Common myeloid progenitor, CD34-positive (primary cell): Measurements from ENCODE around the gene KRTAP5-7.
A peak's percentile ranks its signal among the peaks of the same experiment; 100 is the strongest.

Experiments used
- CTCF ChIA-PET: fragments of 350-600 bp; sonication (Branson Sonifier 250); formaldehyde crosslinking; loops from one replicate; lab custom pipeline; 2021; ENCODE audit warnings: antibody characterized with exemption; lab: Charles Lee
- POLR2A ChIA-PET: fragments of 350-600 bp; sonication (Branson Sonifier 250); formaldehyde crosslinking; loops from one replicate; lab custom pipeline; 2021; ENCODE audit warnings: antibody characterized with exemption; lab: Charles Lee
- DNase-seq, 3 donors: peaks; one replicate each; pipeline versions ENCODE4 v3.0.0 to v3.0.0-alpha.2; 2013
- H3K27ac ChIP-seq, 2 experiments: 1 replicate in 1 of 2; 2 replicates in 1 of 2; pipeline ENCODE4 v1.7.0; 2013; ENCODE audit warnings: inconsistent platforms in 2 of 2, low read length in 2 of 2, mild to moderate bottlenecking in 2 of 2, low read depth in 1 of 2, moderate library complexity in 1 of 2; ENCODE audit not compliant: severe bottlenecking in 2 of 2, insufficient read depth in 1 of 2, poor library complexity in 1 of 2
- H3K27me3 ChIP-seq, 5 experiments: replicated peaks in 2 of 5; 1 replicate in 3 of 5; 2 replicates in 2 of 5; pipeline versions ENCODE4 v1.6.1 to v1.7.0; 2013; ENCODE audit warnings: low read length in 4 of 5, mild to moderate bottlenecking in 2 of 5, moderate library complexity in 2 of 5, inconsistent platforms in 1 of 5; ENCODE audit not compliant: insufficient read depth in 5 of 5, control insufficient read depth in 4 of 5
- H3K36me3 ChIP-seq, 4 experiments: 1 replicate in 2 of 4; 2 replicates in 2 of 4; pipeline versions ENCODE4 v1.6.1 to v1.7.0; 2013; ENCODE audit warnings: low read length in 3 of 4, control low read depth in 1 of 4, mild to moderate bottlenecking in 1 of 4; ENCODE audit not compliant: control insufficient read depth in 4 of 4, insufficient read depth in 4 of 4
- H3K4me1 ChIP-seq, 4 experiments: 1 replicate in 3 of 4; 2 replicates in 1 of 4; pipeline versions ENCODE4 v1.6.1 to v1.7.1; 2013; ENCODE audit warnings: low read length in 3 of 4, mild to moderate bottlenecking in 3 of 4, control low read depth in 1 of 4, inconsistent platforms in 1 of 4, moderate library complexity in 1 of 4; ENCODE audit not compliant: control insufficient read depth in 4 of 4, insufficient read depth in 4 of 4; ENCODE audit errors: control extremely low read depth in 1 of 4
- H3K4me3 ChIP-seq, 7 experiments: 1 replicate in 4 of 7; 2 replicates in 3 of 7; pipeline versions ENCODE4 v1.5.1 to v1.7.0; 2013; ENCODE audit warnings: mild to moderate bottlenecking in 7 of 7, low read length in 6 of 7, moderate library complexity in 6 of 7, inconsistent platforms in 2 of 7, low read depth in 2 of 7, control low read depth in 1 of 7; ENCODE audit not compliant: insufficient read depth in 4 of 7, control insufficient read depth in 1 of 7; ENCODE audit errors: extremely low read depth in 1 of 7
- H3K9me3 ChIP-seq, 5 experiments: 1 replicate in 4 of 5; 2 replicates in 1 of 5; pipeline versions ENCODE4 v1.6.1 to v1.7.1; 2013; ENCODE audit warnings: low read length in 4 of 5, mild to moderate bottlenecking in 2 of 5, inconsistent platforms in 1 of 5, low read depth in 1 of 5, moderate library complexity in 1 of 5; ENCODE audit not compliant: control insufficient read depth in 4 of 5, insufficient read depth in 2 of 5; ENCODE audit errors: control extremely low read depth in 1 of 5
- WGBS: methylation state at CpG from one replicate; pipeline ENCODE4 v1.1.5; 2013; ENCODE audit not compliant: insufficient coverage; 5-methylcytosine and 5-hydroxymethylcytosine counted together

The KRTAP5-7 gene

GRCh38 chr11:71542382-71542781, 15.3 kb downstream of the KRTAP5-7 start:
- Histone ChIP-seq H3K9me3 (peaks cover 0 to 7% (median 0%) of the 10 kb centered on the region in 5 experiments), H3K4me3 (no peak overlapping the region), H3K36me3 (no peaks in the 10 kb centered on the region), H3K27me3 (no peaks in the 10 kb centered on the region), H3K27ac (no peak overlapping the region), H3K4me1 (peaks cover 2 to 43% (median 17%) of the 10 kb centered on the region in 4 experiments)
- CTCF ChIA-PET, result interaction anchor here (1.4 kb wide), 1 partner anchor 37 kb away, joined by 3 read pairs; no protein-coding TSS in a partner anchor
- POLR2A ChIA-PET, result no interaction called here
- DNase-seq, result no peak
- WGBS, result 100% methylated on average over 5 of the region's 7 CpGs

- H3K9me3 ChIP-seq, result peaks cover 0 to 7% (median 0%) of the 10 kb centered on the region in 5 experiments
- 91% methylated on average over 15 of the region's 15 CpGs for WGBS
- H3K27ac ChIP-seq, result no peak overlapping the region
- H3K4me3 ChIP-seq, result no peak overlapping the region
- H3K36me3 ChIP-seq, result no peaks in the 10 kb centered on the region
- H3K4me1 ChIP-seq, result peaks cover 2 to 44% (median 17%) of the 10 kb centered on the region in 4 experiments
- ChIA-PET POLR2A (no interaction called here), CTCF (interaction anchor here (1.1 to 1.4 kb wide), 2 partner anchors 21 to 37 kb away, joined by 3 read pairs; no protein-coding TSS in a partner anchor)
- no peaks in the 10 kb centered on the region for H3K27me3 ChIP-seq
- DNase-seq, result peak in 2 of 3 donors; percentile 11 to 22
Measured at GRCh38 chr11:71542879-71543777, 16.1 kb downstream of the KRTAP5-7 start.

- 6% methylated on average over 8 of the region's 8 CpGs for WGBS
- Histone ChIP-seq H3K36me3 (no peaks in the 10 kb centered on the region), H3K9me3 (peaks cover 0 to 7% (median 0%) of the 10 kb centered on the region in 5 experiments), H3K27ac (no peak overlapping the region), H3K4me3 (peak overlapping the region in 2 of 7 experiments; percentile 4 to 16), H3K4me1 (peaks cover 2 to 46% (median 17%) of the 10 kb centered on the region in 4 experiments), H3K27me3 (no peaks in the 10 kb centered on the region)
- POLR2A ChIA-PET, result no interaction called here
- CTCF ChIA-PET, result interaction anchor here (1.1 kb wide), 1 partner anchor 20 kb away, joined by 3 read pairs; no protein-coding TSS in a partner anchor
- DNase-seq, result peak; percentile 36 to 87 (median 79)
Measured at GRCh38 chr11:71543866-71544265, 16.8 kb downstream of the KRTAP5-7 start.

GRCh38 chr11:71544525-71545214, 17.6 kb downstream of the KRTAP5-7 start:
- WGBS, result 100% methylated on average over 2 of the region's 6 CpGs
- no peaks in the 10 kb centered on the region for H3K36me3 ChIP-seq
- peaks cover 2 to 46% (median 17%) of the 10 kb centered on the region in 4 experiments for H3K4me1 ChIP-seq
- ChIA-PET POLR2A (no interaction called here), CTCF (no interaction called here)
- H3K4me3 ChIP-seq, result no peak overlapping the region
- H3K9me3 ChIP-seq, result peaks cover 0 to 7% (median 0%) of the 10 kb centered on the region in 5 experiments
- no peak for DNase-seq
- H3K27me3 ChIP-seq, result no peaks in the 10 kb centered on the region
- H3K27ac ChIP-seq, result no peak overlapping the region

DNA sequence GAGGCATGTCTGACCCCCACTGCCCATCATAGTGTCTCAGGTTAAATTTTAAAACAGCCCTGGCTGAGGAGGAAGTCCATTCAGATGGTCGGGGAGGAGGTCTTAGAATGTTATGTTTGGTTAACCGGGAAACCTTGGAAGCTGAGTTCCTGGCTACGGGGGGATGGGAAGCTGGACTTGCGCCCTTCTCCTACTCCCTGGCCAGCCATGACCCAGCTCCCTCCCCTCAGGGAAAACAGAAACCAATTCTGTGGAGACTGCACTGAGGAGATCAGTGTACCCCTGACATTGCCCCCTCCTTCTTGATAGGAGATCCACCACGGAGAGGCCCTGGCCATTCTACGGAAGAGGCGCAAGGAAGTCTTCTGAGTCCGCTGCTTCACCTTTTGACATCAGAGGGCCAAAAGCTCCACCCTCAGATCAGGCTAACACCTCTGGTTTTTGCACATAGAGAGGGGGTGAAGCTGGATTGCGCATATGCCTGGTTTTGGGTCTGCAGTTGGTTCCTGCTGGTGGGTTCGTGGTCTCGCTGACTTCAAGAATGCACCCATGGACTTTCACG, 18.4 kb downstream of the KRTAP5-7 start:
- POLR2A ChIA-PET, result no interaction called here
- Histone ChIP-seq H3K27me3 (no peaks in the 10 kb centered on the region), H3K36me3 (no peaks in the 10 kb centered on the region), H3K4me3 (no peak overlapping the region), H3K4me1 (peaks cover 2 to 46% (median 17%) of the 10 kb centered on the region in 4 experiments), H3K9me3 (peaks cover 0 to 6% (median 0%) of the 10 kb centered on the region in 5 experiments), H3K27ac (no peak overlapping the region)
- DNase-seq, result no peak
- CTCF ChIA-PET, result no interaction called here
- WGBS, result 96% methylated on average over 6 of the region's 12 CpGs

DNA sequence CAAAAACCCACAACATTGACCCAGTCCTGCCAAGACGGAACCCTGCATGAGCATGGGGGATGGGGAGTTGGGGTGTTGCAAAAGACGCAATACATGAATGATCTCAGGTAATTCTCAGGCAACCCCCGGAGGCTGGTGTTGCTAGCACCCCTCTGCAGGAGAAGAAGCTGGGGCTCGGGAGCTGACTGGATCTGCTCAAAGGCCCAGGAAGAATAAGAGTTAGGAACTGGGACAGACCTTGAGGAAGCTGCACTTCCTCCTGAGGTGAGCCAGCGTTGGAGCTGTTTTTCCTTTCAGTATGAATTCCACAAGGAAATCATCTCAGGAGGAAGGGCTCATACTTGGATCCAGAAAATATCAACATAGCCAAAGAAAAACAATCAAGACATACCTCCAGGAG, 21.1 kb downstream of the KRTAP5-7 start, which contains the start of gene KRTAP5-9:
KRTAP5-9 (plus strand) TSS at position 301 of the 400 bp plus-strand sequence. CDS start 238 bp downstream, outside the sequence.
- 75% methylated on average over 1 of the region's 5 CpGs for WGBS
- no peaks in the 10 kb centered on the region for H3K27me3 ChIP-seq
- no peak within 1 kb of the TSS for H3K4me3 ChIP-seq
- no peak within 1 kb of the TSS for H3K27ac ChIP-seq
- ChIA-PET POLR2A (no interaction called here), CTCF (interaction anchor here (1.0 kb wide), 1 partner anchor 100 kb away, joined by 3 read pairs; no protein-coding TSS in a partner anchor)
- H3K9me3 ChIP-seq, result no peaks in the 10 kb centered on the region
- DNase-seq, result no peak
- peaks cover 2 to 43% (median 17%) of the 10 kb centered on the region in 4 experiments for H3K4me1 ChIP-seq
- H3K36me3 ChIP-seq, result no peaks in the 10 kb centered on the region
